ENCODE measurements around the gene OR8B8.

Gene OR8B8, protein sequence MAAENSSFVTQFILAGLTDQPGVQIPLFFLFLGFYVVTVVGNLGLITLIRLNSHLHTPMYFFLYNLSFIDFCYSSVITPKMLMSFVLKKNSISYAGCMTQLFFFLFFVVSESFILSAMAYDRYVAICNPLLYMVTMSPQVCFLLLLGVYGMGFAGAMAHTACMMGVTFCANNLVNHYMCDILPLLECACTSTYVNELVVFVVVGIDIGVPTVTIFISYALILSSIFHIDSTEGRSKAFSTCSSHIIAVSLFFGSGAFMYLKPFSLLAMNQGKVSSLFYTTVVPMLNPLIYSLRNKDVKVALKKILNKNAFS

DNA sequence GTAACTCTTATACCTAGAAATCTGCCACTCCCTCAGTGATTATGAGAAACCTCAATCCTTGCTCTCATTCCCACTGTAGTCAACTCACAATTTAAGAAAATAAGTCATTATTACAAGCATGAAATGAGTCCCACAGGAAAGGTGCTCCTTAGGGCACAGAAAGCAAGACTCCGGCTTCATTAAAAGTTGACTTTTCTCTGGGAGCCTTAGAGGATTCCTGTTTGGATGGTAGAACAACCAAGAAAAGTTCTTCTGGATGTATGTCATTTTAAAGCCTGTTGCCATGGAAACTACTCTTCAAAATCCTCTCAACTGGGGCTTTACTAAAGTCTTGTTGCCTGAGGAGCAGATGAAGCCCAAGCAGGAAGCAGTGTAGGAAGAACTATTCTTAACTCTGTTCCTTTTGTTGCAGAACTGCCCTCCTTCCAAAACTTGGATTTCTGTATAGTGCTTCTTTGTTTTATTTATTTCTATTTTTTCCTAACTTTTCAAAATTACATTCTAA, at the start of gene OR8B8:
Gene OR8B8, minus strand, starts transcription at position 51 of the 505 bp plus-strand sequence. CDS start 4,611 bp downstream, outside the sequence.
- TF ChIP-seq GATA2 (IDR thresholded peaks at IDR 0.05; ENCODE audit: low read depth, low read length) = no peak
- no peak for TF ChIP-seq GATA3 (IDR thresholded peaks at IDR 0.05; ENCODE audit: low read depth, low read length)

DNA sequence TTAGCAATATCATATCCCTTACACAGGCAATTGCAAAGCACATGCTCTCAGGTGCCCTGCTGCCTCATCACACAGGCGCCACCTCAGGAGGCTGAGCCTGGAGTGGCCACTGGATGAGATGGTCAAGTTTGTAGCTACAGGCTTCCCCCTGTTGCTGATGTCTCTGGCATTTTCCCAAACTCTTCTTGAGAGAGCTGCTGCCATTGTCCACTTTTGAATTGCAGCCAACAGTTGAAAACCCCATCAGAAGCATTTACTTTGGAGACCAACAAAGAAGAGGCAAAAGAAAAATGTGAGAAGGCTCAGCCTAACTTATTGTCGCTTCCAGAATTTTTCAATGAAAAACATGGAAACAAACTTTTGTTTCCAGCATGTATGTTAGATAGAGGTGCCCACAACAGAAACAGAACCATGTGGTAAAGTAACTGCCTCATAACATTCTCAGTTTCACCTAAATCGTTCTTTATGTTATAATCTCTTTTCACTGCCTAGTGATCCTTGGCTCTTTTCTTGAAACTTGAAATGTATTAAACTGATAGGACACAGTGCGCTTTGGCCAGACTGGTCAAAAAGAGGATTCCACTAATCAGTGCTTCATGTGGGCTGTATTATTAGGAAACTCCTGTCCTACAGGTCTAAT, 47.6 kb upstream of the OR8B8 start:
- TF ChIP-seq GATA3 (IDR thresholded peaks at IDR 0.05; ENCODE audit: low read depth, low read length) (no peak), GATA2 (IDR thresholded peaks at IDR 0.05; ENCODE audit: low read depth, low read length) (no peak)

DNA sequence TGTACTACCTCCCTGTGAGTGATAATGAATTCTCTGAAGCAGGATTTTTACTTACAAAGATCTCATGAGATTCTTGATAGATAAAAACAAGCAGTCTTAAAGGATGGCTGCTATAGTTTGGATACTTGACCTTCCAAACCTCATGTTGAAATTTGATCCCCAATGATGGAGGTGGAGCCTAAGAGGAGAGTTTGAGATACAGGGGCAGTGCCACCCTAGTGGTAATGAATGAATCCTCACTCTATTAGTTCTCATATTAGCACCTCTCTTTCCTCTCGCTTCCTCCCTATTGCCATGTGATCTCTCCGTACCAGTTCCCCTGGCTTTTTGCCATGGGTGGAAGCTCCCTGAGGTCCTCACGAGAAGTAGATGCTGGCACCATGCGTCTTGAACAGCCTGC, 37.9 kb upstream of the OR8B8 start:
- TF ChIP-seq GATA2 (IDR thresholded peaks at IDR 0.05; ENCODE audit: low read depth, low read length) = no peak
- TF ChIP-seq GATA3 (IDR thresholded peaks at IDR 0.05; ENCODE audit: low read depth, low read length) = no peak

DNA sequence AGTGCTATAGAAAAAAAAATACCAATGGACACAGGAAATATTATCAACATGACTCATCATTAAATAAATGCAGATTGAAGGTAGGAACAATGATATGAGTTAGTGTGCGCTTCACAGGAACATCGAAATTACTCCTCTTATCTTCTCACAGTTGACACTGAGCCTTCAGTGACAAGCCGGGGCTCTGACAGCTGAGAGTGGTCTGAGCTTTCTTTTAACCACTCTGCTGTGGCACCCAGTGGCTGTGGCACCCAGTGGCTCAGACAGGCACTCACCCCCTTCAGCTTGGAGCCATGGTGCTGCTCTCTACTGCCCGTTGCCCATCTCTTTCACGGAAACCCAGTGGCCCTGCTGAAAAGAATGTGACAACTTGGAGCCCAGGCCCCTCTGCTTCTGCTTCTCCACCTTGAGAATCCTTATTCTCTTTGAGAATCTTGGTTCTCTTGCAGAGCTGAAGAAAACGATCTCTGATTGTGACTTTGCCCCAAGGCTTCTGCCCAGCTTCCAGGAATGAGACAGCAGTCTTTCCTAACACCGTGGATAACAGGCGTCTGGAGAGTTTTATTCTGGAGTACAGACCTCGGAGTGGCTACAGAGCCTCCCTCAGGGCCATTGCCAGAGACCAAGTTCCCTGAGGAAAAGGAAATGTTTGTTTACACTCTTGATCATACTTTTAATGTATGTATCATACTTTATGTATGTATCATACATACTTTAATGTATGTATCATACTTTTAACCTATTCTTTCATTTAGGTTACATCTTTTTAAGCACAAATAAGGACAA, 37.1 kb upstream of the OR8B8 start:
- TF ChIP-seq GATA2 (IDR thresholded peaks at IDR 0.05; ENCODE audit: low read depth, low read length) = no peak

DNA sequence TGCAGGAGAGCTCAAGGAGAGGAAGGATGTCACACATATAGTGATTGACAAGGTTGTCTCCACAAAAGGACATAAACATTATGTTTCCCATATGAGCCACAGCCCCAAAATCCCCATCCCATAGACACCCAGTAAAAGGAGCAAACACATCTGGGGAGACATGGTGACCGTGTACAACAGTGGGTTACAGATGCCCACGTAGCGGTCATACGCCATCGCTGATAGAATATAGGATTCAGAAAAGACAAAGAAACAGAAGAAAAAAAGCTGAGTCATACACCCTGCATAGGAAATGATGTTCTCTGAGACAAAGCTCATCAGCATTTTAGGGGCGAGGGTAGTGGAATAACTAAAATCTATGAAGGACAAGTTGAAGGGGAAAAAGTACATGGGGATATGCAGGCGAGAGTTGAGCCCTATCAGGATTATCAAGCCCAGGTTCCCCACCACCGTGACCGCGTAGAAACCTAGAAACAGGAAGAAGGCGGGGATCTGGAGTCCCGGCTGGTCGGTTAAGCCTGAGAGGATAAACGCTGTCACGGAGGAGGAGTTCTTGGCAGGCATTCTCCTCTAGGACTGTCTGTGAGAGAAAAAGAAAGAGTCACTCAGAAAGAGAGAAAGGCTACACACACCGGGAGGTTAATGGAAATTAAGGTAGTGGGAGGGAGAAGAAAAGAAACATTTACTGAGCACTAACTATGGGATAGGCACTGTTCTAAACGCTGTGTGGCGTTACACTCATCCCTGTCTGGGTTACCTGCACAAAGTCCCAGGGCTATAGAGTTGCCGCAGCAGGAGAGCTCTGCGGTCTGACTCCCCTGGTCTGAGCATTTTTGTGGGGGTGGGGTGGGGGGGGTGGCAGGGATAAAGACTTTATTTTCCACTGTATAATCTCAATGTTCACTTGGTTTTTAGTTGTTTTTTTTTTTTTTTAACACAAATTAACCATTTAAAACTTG, 36.1 kb upstream of the OR8B8 start:
- TF ChIP-seq GATA2 (IDR thresholded peaks at IDR 0.05; ENCODE audit: low read depth, low read length) (no peak), GATA3 (IDR thresholded peaks at IDR 0.05; ENCODE audit: low read depth, low read length) (no peak)

DNA sequence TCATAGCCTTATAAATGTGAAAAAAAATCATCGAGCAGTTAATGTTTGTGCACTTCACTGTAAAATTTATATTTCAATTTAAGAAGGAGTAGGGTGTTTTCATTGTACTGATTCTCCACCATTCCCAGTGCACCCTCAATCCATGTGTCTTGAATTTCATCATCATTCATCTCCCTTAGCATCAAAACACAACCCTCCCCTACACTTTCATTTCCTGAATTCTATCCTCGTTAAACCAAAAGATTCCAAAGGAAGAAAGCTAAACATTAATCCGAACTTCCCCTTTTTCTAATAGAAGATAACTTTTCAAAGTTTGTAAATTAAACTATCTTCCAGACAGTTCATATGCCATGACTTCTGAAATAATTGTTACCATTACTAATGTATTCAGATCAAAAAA, 34.1 kb upstream of the OR8B8 start:
- no peak for TF ChIP-seq GATA3 (IDR thresholded peaks at IDR 0.05; ENCODE audit: low read depth, low read length)

DNA sequence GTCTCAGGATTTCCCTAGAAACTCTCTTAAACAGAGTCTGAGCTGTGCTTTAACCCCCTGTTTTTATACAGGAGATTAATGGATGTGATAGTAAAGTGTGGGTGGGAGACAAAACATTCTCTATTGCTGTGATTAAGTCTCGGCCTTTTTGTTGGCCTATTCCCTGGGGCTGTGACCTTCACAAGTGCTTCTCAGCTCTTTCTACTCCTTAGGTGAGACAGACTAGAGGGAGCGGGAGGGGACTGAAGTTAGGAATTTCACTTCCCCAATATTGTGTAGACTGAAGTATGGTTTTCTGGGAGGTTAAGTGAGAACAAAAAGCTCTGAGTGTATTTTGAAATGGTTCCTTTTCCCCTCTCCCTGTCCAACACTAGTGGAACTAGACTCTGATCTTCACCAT, 29.8 kb upstream of the OR8B8 start:
- TF ChIP-seq GATA3 (IDR thresholded peaks at IDR 0.05; ENCODE audit: low read depth, low read length) (no peak), GATA2 (IDR thresholded peaks at IDR 0.05; ENCODE audit: low read depth, low read length) (no peak)

DNA sequence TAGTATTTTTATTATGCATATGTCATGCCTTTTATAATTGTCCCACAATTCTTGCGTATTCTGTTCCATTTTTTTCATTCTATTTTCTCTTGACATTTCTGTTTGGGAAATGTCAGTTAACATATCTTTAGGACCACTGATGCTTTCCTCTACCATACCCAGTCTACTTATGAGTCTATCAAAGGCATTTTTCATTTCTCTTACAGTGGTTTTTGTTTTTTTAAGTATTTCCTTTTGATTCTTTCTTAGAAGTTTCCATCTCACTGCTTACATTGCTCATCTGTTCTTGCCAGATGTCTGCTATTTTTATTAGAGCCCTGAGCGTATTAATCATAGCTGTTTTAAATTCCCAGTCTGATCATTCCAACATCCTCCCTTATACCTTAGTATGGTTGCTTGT, 29.3 kb upstream of the OR8B8 start:
- TF ChIP-seq GATA3 (IDR thresholded peaks at IDR 0.05; ENCODE audit: low read depth, low read length) (no peak), GATA2 (IDR thresholded peaks at IDR 0.05; ENCODE audit: low read depth, low read length) (no peak)

DNA sequence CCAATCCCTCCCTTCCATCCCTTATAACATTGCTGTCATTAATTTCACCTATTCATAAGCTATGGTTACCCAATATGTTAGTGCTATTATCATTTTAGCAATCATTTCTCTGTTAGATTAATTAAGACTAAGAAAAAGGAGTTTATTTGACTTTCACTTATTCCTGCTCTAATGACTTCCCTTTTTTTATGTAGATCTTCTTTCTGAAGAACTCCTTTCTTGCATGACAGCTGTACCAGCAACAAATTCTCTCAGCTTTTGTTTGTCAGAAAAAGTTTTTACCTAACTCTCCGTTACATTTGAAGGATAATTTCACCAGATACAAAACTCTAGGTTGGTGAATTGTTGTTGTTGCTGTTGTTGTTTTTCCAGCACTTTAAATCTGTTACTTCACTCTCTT, 28.6 kb upstream of the OR8B8 start:
- TF ChIP-seq GATA2 (IDR thresholded peaks at IDR 0.05; ENCODE audit: low read depth, low read length) = no peak
- TF ChIP-seq GATA3 (IDR thresholded peaks at IDR 0.05; ENCODE audit: low read depth, low read length) = no peak

DNA sequence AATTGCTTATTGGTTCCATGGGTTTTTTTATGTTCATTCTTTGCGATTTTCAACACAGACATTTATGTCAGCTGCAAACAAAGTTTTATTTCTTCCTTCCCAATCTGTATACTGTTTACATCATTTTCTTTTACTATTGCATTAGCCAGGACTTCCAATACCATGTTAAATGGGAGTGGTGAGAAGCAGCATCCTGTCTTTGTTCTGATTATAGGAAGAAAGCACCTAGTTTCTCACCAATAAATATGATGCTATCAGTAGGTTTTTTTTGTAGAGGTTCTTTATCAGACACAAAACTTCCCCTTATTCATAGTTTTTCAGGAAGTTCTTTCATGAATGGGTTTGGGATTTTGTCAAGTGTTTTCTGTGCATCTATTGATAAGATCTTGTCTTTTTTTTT, 28.0 kb upstream of the OR8B8 start:
- TF ChIP-seq GATA3 (IDR thresholded peaks at IDR 0.05; ENCODE audit: low read depth, low read length) (no peak), GATA2 (IDR thresholded peaks at IDR 0.05; ENCODE audit: low read depth, low read length) (no peak)

DNA sequence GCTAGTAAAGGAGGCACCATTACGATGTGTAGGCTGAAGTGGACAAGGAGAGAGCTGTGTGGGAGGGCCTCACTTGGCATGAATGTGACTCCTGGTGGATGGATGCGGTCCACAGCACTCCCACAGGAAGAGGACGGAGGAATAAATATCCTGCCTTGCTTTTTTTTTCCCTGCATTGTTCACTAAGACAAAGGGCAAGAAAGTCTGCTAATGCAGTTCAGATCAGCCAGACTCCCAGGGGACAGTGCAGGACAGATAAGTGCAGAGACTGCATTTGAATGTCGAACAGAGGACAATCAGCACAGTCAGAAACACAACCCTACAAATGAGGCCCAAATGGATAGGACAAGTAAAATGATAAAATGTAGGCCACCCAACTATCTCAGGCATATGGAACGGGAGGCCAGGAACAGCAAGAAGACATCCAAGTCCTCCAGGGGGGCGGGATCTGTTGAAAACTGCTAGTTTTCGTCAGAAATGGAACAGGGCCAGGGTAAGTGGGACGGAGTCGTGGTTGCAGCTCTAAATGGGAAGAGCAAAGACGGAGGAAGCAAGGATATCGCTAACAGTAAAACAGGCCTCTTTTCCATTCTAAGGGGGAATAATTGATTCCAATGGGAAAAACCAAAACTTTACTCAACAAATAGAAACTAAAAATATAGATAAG, 25.2 kb upstream of the OR8B8 start:
- TF ChIP-seq GATA2 (IDR thresholded peaks at IDR 0.05; ENCODE audit: low read depth, low read length) (no peak), GATA3 (IDR thresholded peaks at IDR 0.05; ENCODE audit: low read depth, low read length) (no peak)

DNA sequence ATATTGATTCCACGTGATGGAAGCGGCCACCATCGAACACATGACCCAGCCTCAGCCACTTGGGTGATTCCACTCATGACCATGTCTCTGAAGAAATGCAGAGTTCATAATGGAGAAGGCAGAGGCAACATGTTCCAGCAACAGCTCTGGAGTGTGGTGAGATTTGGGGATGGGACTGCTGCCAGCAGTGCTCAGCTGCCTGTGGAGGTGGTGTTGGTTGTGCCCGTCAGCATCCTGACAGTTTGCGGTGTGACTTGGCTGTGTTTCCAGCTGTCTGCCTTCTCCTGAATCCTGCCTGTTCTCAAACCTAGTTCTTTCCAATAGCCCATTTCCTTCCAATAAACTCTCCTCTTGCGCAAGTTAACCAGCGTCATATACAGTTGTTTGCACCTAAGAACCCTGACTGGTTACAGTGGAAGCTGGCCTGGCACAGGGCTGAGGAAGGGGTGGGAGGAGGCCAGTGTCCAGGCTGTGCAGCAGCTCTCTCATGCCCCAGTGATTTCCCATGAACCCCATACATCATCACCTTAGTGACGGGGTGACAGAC, 22.0 kb upstream of the OR8B8 start:
- TF ChIP-seq GATA2 (IDR thresholded peaks at IDR 0.05; ENCODE audit: low read depth, low read length) = no peak
- TF ChIP-seq GATA3 (IDR thresholded peaks at IDR 0.05; ENCODE audit: low read depth, low read length) = no peak

DNA sequence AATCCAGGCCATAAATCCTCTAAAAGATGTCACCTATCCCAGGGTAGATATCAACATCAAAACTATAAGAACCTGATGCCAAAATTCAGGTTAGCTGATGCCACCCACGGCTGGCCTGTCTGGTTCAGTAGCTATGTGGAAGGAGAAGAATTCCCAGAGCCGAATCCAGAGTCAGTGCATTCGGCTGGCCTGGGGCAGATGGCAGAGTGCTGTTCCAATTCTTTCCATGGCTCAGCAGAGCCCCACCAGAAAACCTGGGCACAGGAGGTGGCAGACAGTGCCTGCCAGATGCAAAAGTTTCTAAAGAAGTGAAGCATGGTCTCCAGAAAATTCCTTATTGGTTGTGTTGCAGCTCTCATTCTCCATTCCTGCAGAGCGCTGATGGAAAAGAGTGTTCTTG, 19.9 kb upstream of the OR8B8 start:
- no peak for TF ChIP-seq GATA2 (IDR thresholded peaks at IDR 0.05; ENCODE audit: low read depth, low read length)

Data from SH-SY5Y (cell line).